NCI-H1436 treated with DMSO at 0.1 percent for 48 hours (cell line): Measurements from ENCODE around the gene FHIP1A.

ENCODE experiments used
- DNase-seq: peaks from one replicate; lab custom pipeline; 2025; lab: John Stamatoyannopoulos, UW

FHIP1A gene

DNA sequence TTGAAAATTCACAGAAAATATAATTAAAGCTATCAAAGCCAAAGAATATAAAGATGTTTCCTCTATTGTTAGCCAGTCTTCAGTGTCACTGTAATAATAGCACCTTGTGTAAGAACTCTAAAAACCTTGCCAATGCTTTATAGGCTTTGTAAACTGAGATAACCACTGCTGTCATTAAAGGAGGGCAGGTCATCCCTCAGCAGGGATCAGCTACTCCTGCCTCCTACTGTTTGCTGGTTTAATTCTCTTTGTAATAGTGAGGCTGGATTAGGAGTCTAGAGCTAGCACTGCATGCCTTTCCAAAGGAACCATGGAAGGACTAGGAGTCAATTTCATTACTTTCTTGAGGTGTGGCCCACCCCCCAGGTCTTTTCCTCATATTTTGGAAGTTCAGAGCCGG is 46.2 kb downstream of the FHIP1A start:
- DNase-seq: no peak

DNA sequence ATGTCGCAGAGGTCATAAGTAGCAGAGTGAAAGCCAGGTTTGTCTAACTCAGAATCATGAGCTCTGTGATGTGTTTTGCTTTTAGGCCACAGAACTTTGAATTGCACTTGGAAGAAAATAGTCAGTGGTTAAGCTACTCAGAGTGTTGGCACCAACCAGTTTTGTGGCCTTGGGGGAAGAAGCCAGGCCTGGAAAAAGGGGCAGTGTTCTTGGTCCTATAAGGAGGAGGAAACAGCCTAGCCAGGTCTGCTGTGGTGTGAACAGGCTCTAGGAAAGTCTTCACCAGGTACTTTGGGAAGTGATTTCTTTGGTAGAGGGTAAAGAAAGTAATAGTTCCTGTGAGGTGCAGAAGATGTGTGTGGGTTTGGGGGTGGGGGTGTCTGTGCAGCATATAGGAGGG is 49.2 kb downstream of the FHIP1A start:
- no peak for DNase-seq
